H9 (cell line): ENCODE results near the gene CXCR2. TPM values are rescaled to one million over a fixed set of nuclear protein-coding genes. Genes with fewer than 3 reads are reported as not detected.

Experiments
- DNase-seq: peaks from one replicate; pipeline ENCODE4 v3.0.0-alpha.2; 2017
- H2AFZ ChIP-seq: one replicate; pipeline ENCODE4 v1.6.1; 2013; ENCODE audit warnings: mild to moderate bottlenecking, low read length, control low read depth, moderate library complexity
- H2AK5ac ChIP-seq: 2 replicates; pipeline ENCODE4 v1.6.1; 2013; ENCODE audit warnings: low read length, control low read depth, mixed read lengths; ENCODE audit not compliant: insufficient read length
- H2BK120ac ChIP-seq: one replicate; pipeline ENCODE4 v1.6.1; 2013; ENCODE audit warnings: low read depth, mild to moderate bottlenecking, low read length, control low read depth, inconsistent platforms; ENCODE audit not compliant: poor library complexity, severe bottlenecking
- H2BK12ac ChIP-seq: 2 replicates; pipeline ENCODE4 v1.6.1; 2013; ENCODE audit warnings: low read length, control low read depth, mixed read lengths, low read depth; ENCODE audit not compliant: insufficient read length
- H2BK15ac ChIP-seq: 2 replicates; pipeline ENCODE4 v1.6.1; 2013; ENCODE audit warnings: low read depth, low read length, control low read depth
- H2BK20ac ChIP-seq: one replicate; pipeline ENCODE4 v1.6.1; 2013; ENCODE audit warnings: low read depth, mild to moderate bottlenecking, low read length, control low read depth, inconsistent platforms; ENCODE audit not compliant: poor library complexity, severe bottlenecking
- H2BK5ac ChIP-seq: 2 replicates; pipeline ENCODE4 v1.6.1; 2013; ENCODE audit warnings: low read length, control low read depth, mixed read lengths; ENCODE audit not compliant: insufficient read length
- H3K14ac ChIP-seq: 2 replicates; pipeline ENCODE4 v1.6.1; 2013; ENCODE audit warnings: low read length, control low read depth; ENCODE audit not compliant: insufficient read depth
- H3K18ac ChIP-seq: 2 replicates; pipeline ENCODE4 v1.6.1; 2013; ENCODE audit warnings: low read depth, mild to moderate bottlenecking, mixed read lengths, low read length, control low read depth; ENCODE audit not compliant: insufficient read length
- H3K23ac ChIP-seq: 2 replicates; pipeline ENCODE4 v1.6.1; 2013; ENCODE audit warnings: low read length, control low read depth, mixed read lengths, low read depth; ENCODE audit not compliant: insufficient read length
- H3K23me2 ChIP-seq: 2 replicates; pipeline ENCODE4 v1.6.1; 2013; ENCODE audit warnings: low read depth, mild to moderate bottlenecking, mixed read lengths, low read length, control low read depth; ENCODE audit not compliant: insufficient read length, poor library complexity, severe bottlenecking
- H3K27ac ChIP-seq: 2 replicates; pipeline ENCODE4 v1.5.1; 2013; ENCODE audit warnings: low read length, control low read depth, mixed read lengths, low read depth; ENCODE audit not compliant: insufficient read length
- H3K27me3 ChIP-seq: 2 replicates; pipeline ENCODE4 v1.6.1; 2013; ENCODE audit warnings: low read length, control low read depth, inconsistent platforms; ENCODE audit not compliant: insufficient read depth
- H3K4ac ChIP-seq: 2 replicates; pipeline ENCODE4 v1.6.1; 2013; ENCODE audit warnings: low read depth, mild to moderate bottlenecking, control low read depth, inconsistent platforms, low read length, moderate library complexity
- H3K4me1 ChIP-seq: 2 replicates; pipeline ENCODE4 v1.6.1; 2013; ENCODE audit warnings: low read length, control low read depth, inconsistent platforms; ENCODE audit not compliant: insufficient read depth
- H3K4me2 ChIP-seq: 2 replicates; pipeline ENCODE4 v1.6.1; 2013; ENCODE audit warnings: low read length, control low read depth, mixed read lengths; ENCODE audit not compliant: insufficient read length, insufficient read depth
- H3K56ac ChIP-seq: 2 replicates; pipeline ENCODE4 v1.6.1; 2013; ENCODE audit warnings: low read depth, mild to moderate bottlenecking, mixed read lengths, low read length, control low read depth; ENCODE audit not compliant: insufficient read length
- H3K79me1 ChIP-seq: 2 replicates; pipeline ENCODE4 v1.6.1; 2013; ENCODE audit warnings: low read depth, mild to moderate bottlenecking, moderate library complexity, low read length, control low read depth, inconsistent platforms; ENCODE audit not compliant: insufficient read depth, poor library complexity, severe bottlenecking
- H3K79me2 ChIP-seq: 2 replicates; pipeline ENCODE4 v1.6.1; 2013; ENCODE audit warnings: low read length, control low read depth, inconsistent platforms; ENCODE audit not compliant: insufficient read depth
- H3K9ac ChIP-seq: 2 replicates; pipeline ENCODE4 v1.6.1; 2013; ENCODE audit warnings: low read length, control low read depth, mixed read lengths; ENCODE audit not compliant: insufficient read length; ENCODE audit errors: extremely low read depth
- H3K9me3 ChIP-seq: one replicate; pipeline ENCODE4 v1.6.1; 2013; ENCODE audit warnings: low read depth, low read length, inconsistent platforms; ENCODE audit not compliant: control insufficient read depth
- H3T11ph ChIP-seq: one replicate; pipeline ENCODE4 v1.6.1; 2013; ENCODE audit warnings: mild to moderate bottlenecking, low read length, control low read depth, inconsistent platforms
- H4K20me1 ChIP-seq: one replicate; pipeline ENCODE4 v1.6.1; 2013; ENCODE audit not compliant: control insufficient read depth, insufficient read length, insufficient read depth
- H4K5ac ChIP-seq: 2 replicates; pipeline ENCODE4 v1.6.1; 2013; ENCODE audit warnings: low read depth, mild to moderate bottlenecking, mixed read lengths, low read length, control low read depth; ENCODE audit not compliant: insufficient read length
- H4K8ac ChIP-seq: replicated peaks from 2 replicates; pipeline ENCODE4 v1.6.1; 2013; ENCODE audit warnings: low read length, control low read depth, mixed read lengths, low read depth; ENCODE audit not compliant: insufficient read length
- H4K91ac ChIP-seq: 2 replicates; pipeline ENCODE4 v1.6.1; 2013; ENCODE audit warnings: low read depth, mild to moderate bottlenecking, moderate library complexity, mixed read lengths, low read length, control low read depth; ENCODE audit not compliant: insufficient read length
- H3K27ac Mint-ChIP-seq, 3 experiments: 2 replicates in 2 of 3; 3 replicates in 1 of 3; pipeline ENCODE4 v1.8.0; 2020 to 2021; ENCODE audit warnings: mixed read lengths in 3 of 3, mild to moderate bottlenecking in 1 of 3, moderate library complexity in 1 of 3
- H3K27me3 Mint-ChIP-seq: 2 replicates; pipeline ENCODE4 v1.8.0; 2021; ENCODE audit warnings: low read depth, mild to moderate bottlenecking, moderate library complexity, mixed read lengths
- H3K36me3 Mint-ChIP-seq, 3 experiments: 2 replicates in 2 of 3; 3 replicates in 1 of 3; pipeline ENCODE4 v1.8.0; 2020 to 2021; ENCODE audit warnings: low read depth in 3 of 3, mixed read lengths in 3 of 3; ENCODE audit not compliant: insufficient read depth in 1 of 3
- H3K4me1 Mint-ChIP-seq, 2 experiments: 2 replicates each; pipeline ENCODE4 v1.8.0; 2020; ENCODE audit warnings: mixed read lengths in 2 of 2
- H3K4me3 Mint-ChIP-seq, 2 experiments: 2 replicates in 1 of 2; 3 replicates in 1 of 2; pipeline ENCODE4 v1.8.0; 2020 to 2021; ENCODE audit warnings: mild to moderate bottlenecking in 2 of 2, mixed read lengths in 2 of 2, moderate library complexity in 1 of 2
- H3K9me3 Mint-ChIP-seq, 2 experiments: 2 replicates in 1 of 2; 3 replicates in 1 of 2; pipeline ENCODE4 v1.8.0; 2020; ENCODE audit warnings: mild to moderate bottlenecking in 2 of 2, mixed read lengths in 2 of 2, moderate library complexity in 1 of 2
- WGBS: extraction: QIAGEN DNeasy Blood & Tissue Kit; methylation state at CpG from one replicate; pipeline ENCODE4 v1.1.7; 2013; ENCODE audit warnings: missing lambda C conversion rate, low lambda C conversion rate, mixed read lengths; ENCODE audit not compliant: insufficient read length; ENCODE audit errors: extremely low coverage; 5-methylcytosine and 5-hydroxymethylcytosine counted together
- total RNA-seq: library from RNA; stranded (reverse); gene quantifications from 2 replicates; pipeline ENCODE4 v1.2.1, GENCODE V29; 2021
- TF ChIP-seq, protein P1 (sequence below): fragments of 200-600 bp; sonication (generic); conservative IDR thresholded peaks from 3 replicates; pipeline ENCODE4 v1.8.0; 2021; ENCODE audit warnings: antibody characterized with exemption, mild to moderate bottlenecking

CXCR2 gene
- total RNA-seq, 1 experiment from 2014 or later: 0.59 TPM

DNA sequence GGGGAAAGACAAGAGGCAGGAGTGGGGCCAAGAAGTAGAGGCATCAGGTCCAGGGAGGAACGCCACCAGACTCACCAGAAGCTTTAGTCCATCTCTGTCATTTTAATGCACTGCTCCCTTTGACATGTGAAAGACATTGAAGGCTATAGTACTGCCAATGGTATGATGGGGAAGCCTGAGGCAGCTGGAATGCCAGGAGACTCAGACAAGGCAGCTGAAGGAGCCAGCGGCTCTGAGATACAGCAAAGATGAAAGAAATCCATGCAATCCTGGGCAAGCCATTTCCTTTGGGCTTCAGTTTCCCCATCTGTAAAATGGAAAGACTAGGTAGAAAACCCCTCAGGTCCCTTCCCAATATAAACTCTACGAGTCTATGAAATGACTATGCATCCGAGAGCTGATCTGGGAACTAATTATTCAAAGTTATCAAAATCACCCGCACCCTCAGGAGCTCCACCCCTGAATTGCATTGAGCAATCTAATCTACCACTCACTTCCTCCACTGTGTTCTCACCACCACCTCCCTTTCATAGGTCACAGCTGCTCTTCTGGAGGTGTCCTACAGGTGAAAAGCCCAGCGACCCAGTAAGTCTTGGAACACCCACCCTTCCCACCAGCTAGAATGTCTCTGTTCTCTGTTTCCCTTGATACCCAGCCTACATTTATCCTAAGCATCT lies 3.1 kb downstream of the CXCR2 start:
- Histone ChIP-seq H2BK120ac (no peak overlapping the region), H3K56ac (no peak overlapping the region)

More for the DNA sequence above, 3.1 kb downstream of the CXCR2 start:
- H2BK12ac ChIP-seq: no peak overlapping the region
- WGBS: no CpG with 5 or more reads among the region's 6 CpGs
- no peak overlapping the region for H4K5ac ChIP-seq
- no peak overlapping the region for H2BK20ac ChIP-seq
- peaks cover 3% of the 10 kb centered on the region for H3K4me1 ChIP-seq
- no peaks in the 10 kb centered on the region for H3K27me3 ChIP-seq
- H2AFZ ChIP-seq: no peak overlapping the region
- H3K36me3 Mint-ChIP-seq: no peaks in the 10 kb centered on the region
- no peak overlapping the region for H3K4ac ChIP-seq
- no peaks in the 10 kb centered on the region for H3K79me1 ChIP-seq
- H2BK5ac ChIP-seq: no peak overlapping the region
- H3K9me3 Mint-ChIP-seq: no peaks in the 10 kb centered on the region; a peak in 1 of 5 replicates
- no peak overlapping the region for H3K18ac ChIP-seq
- H3T11ph ChIP-seq: no peak overlapping the region
- H3K14ac ChIP-seq: no peak overlapping the region
- no peak overlapping the region for H4K8ac ChIP-seq
- peak overlapping the region in 1 of 3 experiments; percentile 19; a peak in 1 of 7 replicates for H3K27ac Mint-ChIP-seq
- peaks cover 6% of the 10 kb centered on the region for H3K27me3 Mint-ChIP-seq
- H3K4me1 Mint-ChIP-seq: peaks cover 22 to 25% of the 10 kb centered on the region in 2 experiments
- H2AK5ac ChIP-seq: no peak overlapping the region
- TF ChIP-seq, protein P1, sequence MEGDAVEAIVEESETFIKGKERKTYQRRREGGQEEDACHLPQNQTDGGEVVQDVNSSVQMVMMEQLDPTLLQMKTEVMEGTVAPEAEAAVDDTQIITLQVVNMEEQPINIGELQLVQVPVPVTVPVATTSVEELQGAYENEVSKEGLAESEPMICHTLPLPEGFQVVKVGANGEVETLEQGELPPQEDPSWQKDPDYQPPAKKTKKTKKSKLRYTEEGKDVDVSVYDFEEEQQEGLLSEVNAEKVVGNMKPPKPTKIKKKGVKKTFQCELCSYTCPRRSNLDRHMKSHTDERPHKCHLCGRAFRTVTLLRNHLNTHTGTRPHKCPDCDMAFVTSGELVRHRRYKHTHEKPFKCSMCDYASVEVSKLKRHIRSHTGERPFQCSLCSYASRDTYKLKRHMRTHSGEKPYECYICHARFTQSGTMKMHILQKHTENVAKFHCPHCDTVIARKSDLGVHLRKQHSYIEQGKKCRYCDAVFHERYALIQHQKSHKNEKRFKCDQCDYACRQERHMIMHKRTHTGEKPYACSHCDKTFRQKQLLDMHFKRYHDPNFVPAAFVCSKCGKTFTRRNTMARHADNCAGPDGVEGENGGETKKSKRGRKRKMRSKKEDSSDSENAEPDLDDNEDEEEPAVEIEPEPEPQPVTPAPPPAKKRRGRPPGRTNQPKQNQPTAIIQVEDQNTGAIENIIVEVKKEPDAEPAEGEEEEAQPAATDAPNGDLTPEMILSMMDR: no peak
- H2BK15ac ChIP-seq: no peak overlapping the region
- no peak overlapping the region for H3K27ac ChIP-seq
- H4K91ac ChIP-seq: no peak overlapping the region
- H3K4me3 Mint-ChIP-seq: no peak overlapping the region
- H3K9ac ChIP-seq: no peak overlapping the region
- no peak for DNase-seq
- no peak overlapping the region for H3K23ac ChIP-seq
- H3K4me2 ChIP-seq: no peak overlapping the region
- no peaks in the 10 kb centered on the region for H3K9me3 ChIP-seq
- no peaks in the 10 kb centered on the region for H3K79me2 ChIP-seq
- H4K20me1 ChIP-seq: no peaks in the 10 kb centered on the region
- no peaks in the 10 kb centered on the region for H3K23me2 ChIP-seq
